HepG2 (cell line): ENCODE data around the gene USP12. TPM values are rescaled to one million over a fixed set of nuclear protein-coding genes. Genes with fewer than 3 reads are reported as not detected.
A peak's percentile ranks its signal among the peaks of the same experiment; 100 is the strongest.

Experiments used
- ATAC-seq: fragments of 200-7000 bp; cut with Tn5 transposase; 3 replicates; pipeline ENCODE4 v1.9.1; 2020; ENCODE audit warnings: mild to moderate bottlenecking, moderate library complexity
- BruUV-seq: library from RNA; stranded (reverse); fragments of 400-500 nt; replicated peaks from 2 replicates; lab custom pipeline; 2021; lab: Mats Ljungman, UMichigan
- CTCF ChIA-PET: fragments of 300-600 bp; formaldehyde crosslinking; extraction: SDS; loops from one replicate; lab custom pipeline; 2021; ENCODE audit warnings: low total read pairs, inconsistent platforms, low intra/inter-chr PET ratio; lab: Yijun Ruan, JAX
- POLR2A ChIA-PET: fragments of 350-600 bp; sonication (Branson Sonifier 250); formaldehyde crosslinking; loops from one replicate; lab custom pipeline; 2020; ENCODE audit warnings: antibody characterized with exemption, inconsistent platforms; lab: Yijun Ruan, JAX
- DNase-seq: peaks from one replicate; pipeline ENCODE4 v3.0.0-alpha.2; 2015; ENCODE audit warnings: low spot score
- FAIRE-seq: peaks from 3 replicates; lab custom pipeline; 2011; peaks lifted over from hg19 to GRCh38; lab: Jason Lieb, UNC
- H2AFZ ChIP-seq: one replicate; pipeline ENCODE4 v1.6.1; 2011; ENCODE audit warnings: low read length, inconsistent platforms
- H3K27ac ChIP-seq: fragments of 300-600 bp; 3 replicates; pipeline ENCODE4 v1.8.0; 2011; ENCODE audit warnings: mixed run types, mild to moderate bottlenecking, mixed read lengths, low read length, inconsistent platforms; ENCODE audit not compliant: insufficient read depth; ENCODE audit errors: extremely low read length
- H3K27me3 ChIP-seq, 2 experiments: fragments of 200-600 bp in 1 of 2; 2 replicates in 1 of 2; 3 replicates in 1 of 2; pipeline versions ENCODE4 v1.6.0 to v1.8.0; 2011; ENCODE audit warnings: low read length in 2 of 2, mild to moderate bottlenecking in 2 of 2, moderate library complexity in 2 of 2, inconsistent platforms in 1 of 2; ENCODE audit not compliant: insufficient read depth in 2 of 2, control insufficient read depth in 1 of 2
- H3K36me3 ChIP-seq, 2 experiments: fragments of 200-600 bp in 1 of 2; replicated peaks in 1 of 2; 2 replicates in 1 of 2; 3 replicates in 1 of 2; pipeline versions ENCODE4 v1.5.1 to v1.8.0; 2011; ENCODE audit warnings: low read length in 2 of 2, inconsistent platforms in 1 of 2; ENCODE audit not compliant: insufficient read depth in 2 of 2, control insufficient read depth in 1 of 2
- H3K4me1 ChIP-seq: 2 replicates; pipeline ENCODE4 v1.5.1; 2012; ENCODE audit warnings: low read length, inconsistent platforms; ENCODE audit not compliant: insufficient read depth
- H3K4me2 ChIP-seq: 2 replicates; pipeline ENCODE4 v1.6.0; 2011; ENCODE audit warnings: low read depth, low read length, inconsistent platforms
- H3K4me3 ChIP-seq, 3 experiments: fragments of 200-600 bp in 1 of 3; sonication (generic), shearing (Covaris generic) in 1 of 3; replicated peaks in 1 of 3; 2 replicates each; pipeline ENCODE4 v1.5.1; 2011 to 2016; ENCODE audit warnings: low read length in 3 of 3, inconsistent platforms in 2 of 3, low read depth in 2 of 3, mild to moderate bottlenecking in 2 of 3, control low read depth in 1 of 3, mixed read lengths in 1 of 3; ENCODE audit not compliant: insufficient read depth in 1 of 3
- H3K79me2 ChIP-seq: one replicate; pipeline ENCODE4 v1.6.1; 2011; ENCODE audit warnings: low read length, inconsistent platforms; ENCODE audit not compliant: insufficient read depth
- H3K9ac ChIP-seq: 2 replicates; pipeline ENCODE4 v1.6.0; 2011; ENCODE audit warnings: mild to moderate bottlenecking, low read depth, low read length, inconsistent platforms; ENCODE audit not compliant: insufficient read depth
- H3K9me3 ChIP-seq: 2 replicates; pipeline ENCODE4 v1.5.1; 2012; ENCODE audit warnings: mild to moderate bottlenecking, low read length
- H4K20me1 ChIP-seq: 2 replicates; pipeline ENCODE4 v1.6.0; 2011; ENCODE audit warnings: inconsistent platforms, mild to moderate bottlenecking, low read length, moderate library complexity; ENCODE audit not compliant: insufficient read depth
- ARHGAP35 ChIP-seq: sonication (generic); formaldehyde crosslinking; IDR thresholded peaks from 2 replicates; pipeline ENCODE4 v1.9.0; 2022; ENCODE audit warnings: mild to moderate bottlenecking, inconsistent platforms, moderate library complexity, missing genetic modification reagents, borderline replicate concordance
- CENPT ChIP-seq: sonication (generic); formaldehyde crosslinking; IDR thresholded peaks from 2 replicates; pipeline ENCODE4 v1.8.0; 2022; ENCODE audit warnings: low read depth, mild to moderate bottlenecking, moderate library complexity, missing genetic modification reagents
- DPF2 ChIP-seq: sonication (generic); formaldehyde crosslinking; IDR thresholded peaks from 2 replicates; pipeline ENCODE4 v1.4.0; 2020; ENCODE audit warnings: mild to moderate bottlenecking, low read depth, missing genetic modification reagents, borderline replicate concordance
- ETV5 ChIP-seq: IDR thresholded peaks from 2 replicates; pipeline ENCODE4 v1.6.1; 2018; ENCODE audit warnings: missing biosample characterization, missing genetic modification reagents, inconsistent platforms, borderline replicate concordance
- HNRNPK ChIP-seq: fragments of 200-400 bp; formaldehyde crosslinking; IDR thresholded peaks from 2 replicates; pipeline ENCODE4 v1.6.1; 2018; ENCODE audit warnings: low read length, low read depth, moderate library complexity, mild to moderate bottlenecking; ENCODE audit not compliant: poor library complexity, severe bottlenecking
- HNRNPUL1 ChIP-seq: fragments of 200-400 bp; formaldehyde crosslinking; IDR thresholded peaks from 2 replicates; pipeline ENCODE4 v1.6.1; 2017; ENCODE audit warnings: low read depth, mild to moderate bottlenecking, low read length, moderate library complexity
- KDM4B ChIP-seq: sonication (generic); formaldehyde crosslinking; IDR thresholded peaks from 2 replicates; pipeline ENCODE4 v1.4.0; 2020; ENCODE audit warnings: missing genetic modification reagents
- MEIS1 ChIP-seq: sonication (generic); formaldehyde crosslinking; IDR thresholded peaks from 2 replicates; pipeline ENCODE4 v1.9.0; 2021; ENCODE audit warnings: mild to moderate bottlenecking, missing genetic modification reagents, moderate library complexity, borderline replicate concordance
- MXD3 ChIP-seq: IDR thresholded peaks from 2 replicates; pipeline ENCODE4 v1.6.1; 2016; ENCODE audit warnings: mild to moderate bottlenecking, missing biosample characterization, missing genetic modification reagents
- NR0B2 ChIP-seq: sonication (generic); formaldehyde crosslinking; IDR thresholded peaks from 2 replicates; pipeline ENCODE4 v1.4.0; 2020; ENCODE audit warnings: mild to moderate bottlenecking, missing genetic modification reagents
- POLR2G ChIP-seq: fragments of 200-400 bp; formaldehyde crosslinking; IDR thresholded peaks from 2 replicates; pipeline ENCODE4 v1.6.1; 2018; ENCODE audit warnings: mild to moderate bottlenecking, low read depth, low read length, moderate library complexity
- RBFOX2 ChIP-seq: fragments of 200-400 bp; formaldehyde crosslinking; IDR thresholded peaks from 2 replicates; pipeline ENCODE4 v1.6.1; 2017; ENCODE audit warnings: low read depth, mild to moderate bottlenecking, low read length
- SMAD1 ChIP-seq: sonication (generic); formaldehyde crosslinking; IDR thresholded peaks from 2 replicates; pipeline ENCODE4 v1.4.0; 2020; ENCODE audit warnings: missing genetic modification reagents, low read depth, mild to moderate bottlenecking, borderline replicate concordance
- SOX5 ChIP-seq: IDR thresholded peaks from 2 replicates; pipeline ENCODE4 v1.6.1; 2016; ENCODE audit warnings: borderline replicate concordance
- SP5 ChIP-seq: IDR thresholded peaks from 2 replicates; pipeline ENCODE4 v1.6.1; 2016; ENCODE audit warnings: low read depth, borderline replicate concordance
- STAG1 ChIP-seq: sonication (generic); formaldehyde crosslinking; IDR thresholded peaks from 2 replicates; pipeline ENCODE4 v1.4.0; 2020; ENCODE audit warnings: missing genetic modification reagents
- ZBTB21 ChIP-seq: sonication (generic); formaldehyde crosslinking; IDR thresholded peaks from 2 replicates; pipeline ENCODE4 v1.4.0; 2020; ENCODE audit warnings: missing genetic modification reagents
- ZC3H13 ChIP-seq: sonication (generic); formaldehyde crosslinking; IDR thresholded peaks from 2 replicates; pipeline ENCODE4 v1.8.1; 2023; ENCODE audit warnings: mild to moderate bottlenecking, missing genetic modification reagents, moderate library complexity
- ZNF275 ChIP-seq: sonication (generic); formaldehyde crosslinking; IDR thresholded peaks from 2 replicates; pipeline ENCODE4 v1.8.0; 2022; ENCODE audit warnings: missing genetic modification reagents, mild to moderate bottlenecking, inconsistent platforms, borderline replicate concordance
- ZNF484 ChIP-seq: sonication (generic); formaldehyde crosslinking; IDR thresholded peaks from 2 replicates; pipeline ENCODE4 v1.5.1; 2020; ENCODE audit warnings: mild to moderate bottlenecking, low read depth, missing genetic modification reagents, borderline replicate concordance
- ZNF598 ChIP-seq: sonication (generic); formaldehyde crosslinking; IDR thresholded peaks from 2 replicates; pipeline ENCODE4 v1.5.1; 2020; ENCODE audit warnings: mild to moderate bottlenecking, missing genetic modification reagents, borderline replicate concordance
- ZNF777 ChIP-seq: sonication (generic); formaldehyde crosslinking; IDR thresholded peaks from 2 replicates; pipeline ENCODE4 v1.4.0; 2020; ENCODE audit warnings: missing genetic modification reagents
- ZNF879 ChIP-seq: sonication (generic); formaldehyde crosslinking; IDR thresholded peaks from 2 replicates; pipeline ENCODE4 v1.8.1; 2023; ENCODE audit warnings: missing genetic modification reagents
- ZSCAN31 ChIP-seq: sonication (generic); formaldehyde crosslinking; IDR thresholded peaks from 2 replicates; pipeline ENCODE4 v1.5.0; 2020; ENCODE audit warnings: low read depth, mild to moderate bottlenecking, missing genetic modification reagents
- WGBS: methylation state at CpG from one replicate; pipeline ENCODE4 v1.1.6; 2017; ENCODE audit warnings: low lambda C conversion rate; 5-methylcytosine and 5-hydroxymethylcytosine counted together
- in situ Hi-C: cut with HindIII; loops from 2 replicates; pipeline ENCODE4 v1.10.0; 2017; ENCODE audit warnings: low pct_unique_long_range_greater_than_20kb; ENCODE audit not compliant: extremely low pct_ligation_motif_present
- intact Hi-C: fragments of 100-400 bp; cut with micrococcal nuclease; formaldehyde crosslinking; loops from one replicate; pipeline ENCODE4 v1.10.0; 2022; ENCODE audit not compliant: unreplicated experiment
- polyA plus RNA-seq, 8 experiments: library from polyadenylated mRNA; depleted of rRNA in 3 of 8; stranded (reverse) in 7 of 8; unstranded in 1 of 8; fragments of >200 nt; fragmentation: Illumina TruSeq in 4 of 8; extraction: Trizol in 4 of 8; gene quantifications; 2 replicates each; pipeline versions ENCODE4 v1.2.1 to v1.2.3, GENCODE V29; 2011 to 2016; ENCODE audit warnings: low read depth in 4 of 8, missing spikeins in 1 of 8, mixed read lengths in 1 of 8; ENCODE audit not compliant: insufficient read depth in 1 of 8
- total RNA-seq, 5 experiments: library from RNA; depleted of rRNA; stranded (reverse); fragments of >200 nt; fragmentation: Illumina TruSeq; extraction: Trizol; gene quantifications; 2 replicates each; pipeline ENCODE4 v1.2.3, GENCODE V29; 2016; ENCODE audit warnings: low read depth in 1 of 5

The USP12 gene
- total and polyA plus RNA-seq, 2 of the 13 experiments (the other 11 are each of a cell fraction or from before 2014, with no cell fraction given), result 9.8 to 19.5 TPM

GRCh38 chr13:27171244-27171826, at the start of gene USP12 (continued):
- TF ChIP-seq MEIS1 (CRISPR knock-in tag), result no peak
- TF ChIP-seq SOX5 (CRISPR knock-in tag), result no peak
- TF ChIP-seq ZBTB21 (CRISPR knock-in tag), result no peak
- peak; percentile 81 for TF ChIP-seq ZNF777 (CRISPR knock-in tag)
- TF ChIP-seq RBFOX2, result peak; percentile 55
- TF ChIP-seq DPF2, result no peak
- TF ChIP-seq CENPT (CRISPR knock-in tag), result no peak
- 0 out of 2 replicates have a peak, but pooled peaks have one; percentile 26 for TF ChIP-seq POLR2G
- TF ChIP-seq ARHGAP35 (CRISPR knock-in tag), result no peak
- TF ChIP-seq KDM4B (CRISPR knock-in tag), result no peak
- TF ChIP-seq MXD3 (CRISPR knock-in tag), result 0 out of 2 replicates have a peak, but pooled peaks have one; percentile 2
- TF ChIP-seq STAG1 (CRISPR knock-in tag), result no peak
- TF ChIP-seq ZC3H13 (CRISPR knock-in tag), result no peak
- no peak for TF ChIP-seq NR0B2 (CRISPR knock-in tag)

- H3K27ac ChIP-seq, result no peak overlapping the region
- H3K9me3 ChIP-seq, result no peaks in the 10 kb centered on the region
- BruUV-seq, result no TSS peak
- in situ Hi-C loops (no loop called here), intact Hi-C loops (loop anchor here (10.0 kb wide), 1 partner anchor 1675 kb away; no protein-coding TSS in a partner anchor)
- H4K20me1 ChIP-seq, result no peaks in the 10 kb centered on the region
- no peak overlapping the region for H3K4me2 ChIP-seq
- no peaks in the 10 kb centered on the region for H3K36me3 ChIP-seq
- H3K9ac ChIP-seq, result no peak overlapping the region
- CTCF ChIA-PET, result no interaction called here
- H3K27me3 ChIP-seq, result no peaks in the 10 kb centered on the region
- POLR2A ChIA-PET, result no interaction called here
- no peaks in the 10 kb centered on the region for H3K4me1 ChIP-seq
- no peak overlapping the region for H3K4me3 ChIP-seq
- DNase-seq, result no peak
- no peak for ATAC-seq
- WGBS, result 10% methylated on average over 2 of the region's 19 CpGs
- H3K79me2 ChIP-seq, result no peaks in the 10 kb centered on the region
- no peak overlapping the region for H2AFZ ChIP-seq
- FAIRE-seq, result no peak
- TF ChIP-seq ZNF484 (CRISPR knock-in tag), result no peak
- TF ChIP-seq HNRNPK, result no peak
- no peak for TF ChIP-seq ETV5
- no peak for TF ChIP-seq ZNF598
- TF ChIP-seq ZNF879 (CRISPR knock-in tag), result no peak
- TF ChIP-seq ZNF275 (CRISPR knock-in tag), result no peak
- TF ChIP-seq ZSCAN31 (CRISPR knock-in tag), result no peak
- TF ChIP-seq HNRNPUL1, result no peak
- no peak for TF ChIP-seq SP5 (CRISPR knock-in tag)
- TF ChIP-seq SMAD1, result no peak
Measured at GRCh38 chr13:27219611-27220010, 48.0 kb upstream of the USP12 start.
